Brain microvascular endothelial cell (primary cell): Measurements from ENCODE around the gene ZBTB48.

ENCODE experiments used
- DNase-seq: peaks from one replicate; pipeline ENCODE4 v3.0.0-alpha.2; 2020
- H3K27ac ChIP-seq: fragments of 250-450 bp; sonication (Bioruptor Pico); 2 replicates; pipeline ENCODE4 v1.5.1; 2020; ENCODE audit warnings: mild to moderate bottlenecking, moderate library complexity
- H3K27me3 ChIP-seq: fragments of 250-450 bp; sonication (Bioruptor Pico); replicated peaks from 2 replicates; pipeline ENCODE4 v1.5.1; 2020; ENCODE audit warnings: mild to moderate bottlenecking
- H3K36me3 ChIP-seq: fragments of 250-450 bp; sonication (Bioruptor Pico); replicated peaks from 2 replicates; pipeline ENCODE4 v1.5.1; 2020; ENCODE audit warnings: mild to moderate bottlenecking
- H3K4me3 ChIP-seq: 2 replicates; pipeline ENCODE4 v1.5.1; 2011; ENCODE audit warnings: low read depth, mild to moderate bottlenecking, control low read depth, low read length, moderate library complexity
- in situ Hi-C: cut with HindIII; loops from 2 replicates; pipeline ENCODE4 v1.10.0; 2017; ENCODE audit warnings: low sequenced_read_pairs, low pct_ligation_motif_present
- TF ChIP-seq, protein P1 (sequence below): IDR thresholded peaks from 2 replicates; pipeline ENCODE4 v1.5.1; 2011; ENCODE audit warnings: low read depth, mild to moderate bottlenecking, moderate library complexity, low read length, control low read depth, inconsistent platforms; ENCODE audit errors: missing control alignments

Gene ZBTB48

GRCh38 chr1:6621429-6622391, 41.9 kb downstream of the ZBTB48 start:
- TF ChIP-seq, protein P1, sequence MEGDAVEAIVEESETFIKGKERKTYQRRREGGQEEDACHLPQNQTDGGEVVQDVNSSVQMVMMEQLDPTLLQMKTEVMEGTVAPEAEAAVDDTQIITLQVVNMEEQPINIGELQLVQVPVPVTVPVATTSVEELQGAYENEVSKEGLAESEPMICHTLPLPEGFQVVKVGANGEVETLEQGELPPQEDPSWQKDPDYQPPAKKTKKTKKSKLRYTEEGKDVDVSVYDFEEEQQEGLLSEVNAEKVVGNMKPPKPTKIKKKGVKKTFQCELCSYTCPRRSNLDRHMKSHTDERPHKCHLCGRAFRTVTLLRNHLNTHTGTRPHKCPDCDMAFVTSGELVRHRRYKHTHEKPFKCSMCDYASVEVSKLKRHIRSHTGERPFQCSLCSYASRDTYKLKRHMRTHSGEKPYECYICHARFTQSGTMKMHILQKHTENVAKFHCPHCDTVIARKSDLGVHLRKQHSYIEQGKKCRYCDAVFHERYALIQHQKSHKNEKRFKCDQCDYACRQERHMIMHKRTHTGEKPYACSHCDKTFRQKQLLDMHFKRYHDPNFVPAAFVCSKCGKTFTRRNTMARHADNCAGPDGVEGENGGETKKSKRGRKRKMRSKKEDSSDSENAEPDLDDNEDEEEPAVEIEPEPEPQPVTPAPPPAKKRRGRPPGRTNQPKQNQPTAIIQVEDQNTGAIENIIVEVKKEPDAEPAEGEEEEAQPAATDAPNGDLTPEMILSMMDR, result no peak
- Histone ChIP-seq H3K4me3 (no peak overlapping the region), H3K27me3 (no peaks in the 10 kb centered on the region), H3K36me3 (peaks cover 43% of the 10 kb centered on the region), H3K27ac (no peak overlapping the region)
- no peak for DNase-seq
- in situ Hi-C loops, result no loop called here

DNA sequence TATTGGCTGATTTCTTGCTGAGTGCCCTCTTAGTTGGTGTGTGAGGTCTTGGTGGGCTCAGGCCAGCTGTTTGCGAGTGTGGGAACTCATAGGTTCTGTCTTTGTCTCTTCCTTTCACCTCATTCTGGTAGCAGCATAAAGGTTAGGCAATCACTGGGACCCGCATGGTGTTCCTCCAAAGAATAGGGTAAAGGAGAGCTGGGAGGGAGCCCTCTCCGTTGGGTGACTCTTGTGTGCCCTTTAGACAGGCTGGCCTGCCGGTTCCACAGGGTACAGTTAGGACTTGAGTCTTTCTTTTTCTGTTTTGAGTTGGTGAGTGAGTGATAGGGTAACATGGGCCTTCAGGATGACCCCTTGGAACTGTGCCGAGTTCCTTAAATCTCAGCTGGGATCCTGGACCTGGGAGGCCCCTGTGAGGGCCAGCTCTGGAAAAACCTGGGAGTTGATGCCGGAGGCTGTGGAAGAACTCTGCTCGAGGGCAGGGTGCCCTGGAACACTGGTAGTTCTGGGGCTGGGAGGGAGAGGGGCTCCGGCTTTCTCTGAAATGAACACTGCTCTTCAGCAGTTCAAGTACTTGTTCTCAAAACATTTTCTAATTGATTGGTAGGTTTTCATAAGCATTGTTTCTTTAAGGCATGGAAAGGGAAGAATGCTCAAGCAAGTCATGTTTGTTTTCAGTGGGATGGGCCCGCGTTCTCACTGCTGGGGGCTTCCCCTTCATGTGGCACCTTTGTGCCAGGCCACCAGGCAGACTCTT, 42.8 kb downstream of the ZBTB48 start:
- Histone ChIP-seq H3K36me3 (peaks cover 40% of the 10 kb centered on the region), H3K27me3 (no peaks in the 10 kb centered on the region), H3K4me3 (no peak overlapping the region), H3K27ac (no peak overlapping the region)
- TF ChIP-seq, protein P1, result no peak
- no peak for DNase-seq
- in situ Hi-C loops, result no loop called here

GRCh38 chr1:6623269-6623965, 43.6 kb downstream of the ZBTB48 start:
- Histone ChIP-seq H3K27ac (no peak overlapping the region), H3K36me3 (peaks cover 38% of the 10 kb centered on the region), H3K27me3 (no peaks in the 10 kb centered on the region), H3K4me3 (no peak overlapping the region)
- in situ Hi-C loops, result no loop called here
- TF ChIP-seq, protein P1, result no peak
- no peak for DNase-seq

DNA sequence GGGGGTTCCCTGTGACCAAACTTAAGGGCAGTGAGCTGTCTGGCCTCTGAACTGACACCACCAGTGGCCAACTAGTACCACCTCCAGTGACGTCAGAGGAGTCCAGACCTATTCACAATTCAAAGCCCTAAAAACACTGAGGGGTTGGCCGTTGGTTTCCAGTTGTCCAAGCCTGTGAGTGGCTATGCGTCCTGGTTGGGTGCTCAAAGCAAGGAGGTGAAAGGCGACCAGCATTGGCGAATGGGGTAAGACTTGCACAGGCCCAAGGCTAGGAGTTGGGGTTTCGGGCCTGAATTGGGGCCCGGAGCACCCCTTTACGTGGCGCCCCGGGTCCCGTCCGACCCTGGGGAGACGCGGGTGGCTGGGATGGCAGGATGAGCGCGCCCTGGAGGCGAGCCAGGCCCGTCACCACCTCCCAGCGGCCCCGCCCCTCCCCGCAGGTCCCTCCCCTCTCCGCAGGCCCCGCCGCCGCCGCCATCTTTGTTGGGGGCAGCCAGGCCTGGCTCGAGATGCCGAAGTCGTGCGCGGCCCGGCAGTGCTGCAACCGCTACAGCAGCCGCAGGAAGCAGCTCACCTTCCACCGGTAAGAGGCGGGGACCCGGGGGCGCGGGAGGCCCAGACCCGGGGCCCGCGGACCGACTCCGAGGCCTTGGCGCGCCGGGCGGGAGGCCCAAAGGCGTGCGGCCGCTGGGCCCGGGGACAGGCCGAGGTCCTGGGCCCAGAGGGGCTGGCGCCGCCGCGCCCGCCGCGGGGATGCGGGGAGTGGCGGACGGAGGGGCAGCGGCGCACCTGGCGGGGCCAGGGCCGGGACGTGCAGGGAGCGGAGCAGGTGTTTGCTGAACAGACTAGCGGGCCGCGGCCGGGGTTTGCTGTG, 45.2 kb downstream of the ZBTB48 start, which contains the start of gene THAP3:
TSS of gene THAP3 (plus strand) at position 159 of the 874 bp plus-strand sequence. CDS start at position 510, 351 bp downstream.
- Histone ChIP-seq H3K27me3 (no peaks in the 10 kb centered on the region), H3K36me3 (peaks cover 37% of the 10 kb centered on the region), H3K4me3 (peak within 1 kb of the TSS; percentile 75), H3K27ac (peak within 1 kb of the TSS; percentile 36)
- in situ Hi-C loops, result no loop called here
- TF ChIP-seq, protein P1, result no peak
- DNase-seq, result peak; percentile 61

DNA sequence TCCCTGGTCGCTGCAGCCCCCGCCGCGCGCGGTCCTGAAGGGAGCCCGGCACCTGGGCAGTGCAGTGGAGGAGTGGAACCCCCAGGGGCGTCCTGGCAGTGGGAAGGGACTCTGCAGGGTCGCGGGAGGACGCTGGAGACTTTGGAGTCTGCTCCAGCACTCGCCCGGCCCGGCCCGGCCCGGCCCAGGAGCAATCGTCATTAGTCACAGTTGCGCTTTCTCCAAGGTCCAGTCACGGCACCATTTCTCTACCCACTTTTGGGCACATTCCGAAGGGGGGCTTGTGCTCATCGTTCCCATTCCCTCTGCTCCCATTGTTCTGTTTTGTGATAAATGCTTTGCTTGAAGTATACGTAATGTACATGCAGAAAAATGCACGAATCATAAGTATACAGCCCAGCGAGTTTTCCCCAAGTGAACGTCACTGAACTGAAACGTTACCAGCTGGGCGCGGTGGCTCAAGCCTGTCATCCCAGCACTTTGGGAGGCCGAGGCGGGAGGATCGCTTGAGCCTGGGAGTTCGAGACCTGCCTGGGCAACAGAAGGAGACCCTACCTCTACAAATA, 45.9 kb downstream of the ZBTB48 start:
- in situ Hi-C loops, result no loop called here
- H3K4me3 ChIP-seq, result peak overlapping the region; percentile 75
- H3K36me3 ChIP-seq, result peaks cover 33% of the 10 kb centered on the region
- DNase-seq, result peak; percentile 41
- H3K27ac ChIP-seq, result peak overlapping the region; percentile 36
- H3K27me3 ChIP-seq, result no peaks in the 10 kb centered on the region
- TF ChIP-seq, protein P1, result peak; percentile 17
